Measurements from ENCODE around the gene RNF8. TPM values are rescaled to one million over a fixed set of nuclear protein-coding genes. Genes with fewer than 3 reads are reported as not detected.

Gene RNF8
- total and polyA plus RNA-seq, 2 donors (not counting 3 experiments of a cell fraction or from before 2014, with no cell fraction given), result 16.6 to 27.3 TPM

GRCh38 chr6:37396571-37397180 lies 42.9 kb downstream of the RNF8 start:
- no TSS peak for BruUV-seq (replicated peaks)
- no peak for DNase-seq (ENCODE audit: low read depth, low spot score)
- Histone ChIP-seq H3K27me3 (ENCODE audit: control insufficient read depth in 2 of 2, insufficient read depth in 2 of 2, low read length in 2 of 2) (no peaks in the 10 kb centered on the region), H3K79me2 (ENCODE audit: control insufficient read depth, insufficient read depth, low read length) (no peaks in the 10 kb centered on the region), H2AFZ (ENCODE audit: low read depth, low read length) (no peak overlapping the region), H3K9ac (replicated peaks; ENCODE audit: extremely low read depth, insufficient read depth, low read length) (no peak overlapping the region), H3K36me3 (ENCODE audit: control insufficient read depth in 2 of 2, extremely low read depth in 1 of 2, insufficient read depth in 2 of 2, low read length in 2 of 2) (peaks cover 0 to 8% of the 10 kb centered on the region in 2 experiments), H3K4me1 (ENCODE audit: control insufficient read depth, extremely low read depth, insufficient read depth, low read length) (no peaks in the 10 kb centered on the region), H3K4me2 (ENCODE audit: insufficient read depth, low read length) (no peak overlapping the region), H3K9me3 (replicated peaks; ENCODE audit: control insufficient read depth, insufficient read depth, low read length) (no peaks in the 10 kb centered on the region), H3K9me1 (replicated peaks; ENCODE audit: control insufficient read depth, extremely low read depth, insufficient read depth, low read length) (no peaks in the 10 kb centered on the region), H3K27ac (ENCODE audit: insufficient read depth, low read depth, low read length) (no peak overlapping the region), H4K20me1 (replicated peaks; ENCODE audit: control insufficient read depth, extremely low read depth, insufficient read depth, low read length) (no peaks in the 10 kb centered on the region), H3K4me3 (replicated peaks in 1 of 3; ENCODE audit: insufficient read depth in 1 of 3, low read depth in 1 of 3, low read length in 3 of 3) (no peak overlapping the region)
- dilution Hi-C loops (cut with MboI; ENCODE audit: extremely low pct_ligation_motif_present, low sequenced_read_pairs), result no loop called here
- ChIA-PET CTCF (interaction anchor here (1.3 to 1.7 kb wide), 2 partner anchors 11 to 14 kb away, joined by 3 to 4 read pairs; no protein-coding TSS in a partner anchor), POLR2A (no interaction called here)
- TF ChIP-seq JUN (IDR thresholded peaks at IDR 0.05; ENCODE audit: borderline replicate concordance, insufficient read depth, insufficient read length, low read depth) (no peak), POLR2A (IDR thresholded peaks at IDR 0.05; ENCODE audit: low read depth, low read length) (no peak), MAX (IDR thresholded peaks at IDR 0.05; ENCODE audit: insufficient read depth, insufficient read length) (no peak), MYC (IDR thresholded peaks at IDR 0.05; ENCODE audit: low read depth, low read length) (no peak), CTCF (IDR thresholded peaks at IDR 0.05; ENCODE audit: extremely low read depth in 1 of 2, insufficient read depth in 1 of 2, low read depth in 1 of 2, low read length in 2 of 2) (no peak), FOS (IDR thresholded peaks at IDR 0.05; ENCODE audit: borderline replicate concordance, insufficient read depth, low read length) (no peak), POLR2AphosphoS5 (IDR thresholded peaks at IDR 0.05; ENCODE audit: insufficient read depth, low read depth, low read length) (no peak), GATA2 (IDR thresholded peaks at IDR 0.05; ENCODE audit: insufficient read depth, insufficient read length, low read depth, low read length) (no peak), EZH2 (IDR thresholded peaks at IDR 0.05; ENCODE audit: borderline replicate concordance, low read depth, low read length, severe bottlenecking) (no peak)
- FAIRE-seq, result no peak
- intact Hi-C loops (cut with micrococcal nuclease), result no loop called here
